Measurements from ENCODE around the gene LRMDA. TPM values are rescaled to one million over a fixed set of nuclear protein-coding genes. Genes with fewer than 3 reads are reported as not detected.

LRMDA gene
- total and polyA plus RNA-seq, 2 of the 8 experiments (the other 6 are each of a cell fraction or from before 2014, with no cell fraction given) = 0.86 to 2.8 TPM

DNA sequence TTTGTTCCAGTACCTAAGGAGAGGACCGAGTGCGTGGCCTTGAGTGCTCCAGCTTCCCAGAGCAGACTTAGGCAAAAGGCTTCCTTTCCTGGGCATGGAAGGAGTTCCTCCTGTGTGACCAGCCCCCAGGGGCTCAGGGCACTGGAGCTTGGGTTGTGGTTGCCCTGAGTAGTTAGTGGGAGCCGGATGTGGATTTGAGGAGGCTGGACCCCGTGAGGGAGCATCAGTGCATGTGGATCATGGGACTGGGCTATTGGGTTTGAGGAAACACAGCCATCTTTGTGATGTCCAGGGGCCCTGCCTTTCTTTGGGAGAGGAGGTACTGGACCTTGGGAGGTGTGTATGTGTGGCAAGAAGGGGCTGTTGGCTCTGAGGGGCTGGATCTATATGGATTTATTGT, 8.4 kb downstream of the LRMDA start (continued):
- TF ChIP-seq, protein P1, sequence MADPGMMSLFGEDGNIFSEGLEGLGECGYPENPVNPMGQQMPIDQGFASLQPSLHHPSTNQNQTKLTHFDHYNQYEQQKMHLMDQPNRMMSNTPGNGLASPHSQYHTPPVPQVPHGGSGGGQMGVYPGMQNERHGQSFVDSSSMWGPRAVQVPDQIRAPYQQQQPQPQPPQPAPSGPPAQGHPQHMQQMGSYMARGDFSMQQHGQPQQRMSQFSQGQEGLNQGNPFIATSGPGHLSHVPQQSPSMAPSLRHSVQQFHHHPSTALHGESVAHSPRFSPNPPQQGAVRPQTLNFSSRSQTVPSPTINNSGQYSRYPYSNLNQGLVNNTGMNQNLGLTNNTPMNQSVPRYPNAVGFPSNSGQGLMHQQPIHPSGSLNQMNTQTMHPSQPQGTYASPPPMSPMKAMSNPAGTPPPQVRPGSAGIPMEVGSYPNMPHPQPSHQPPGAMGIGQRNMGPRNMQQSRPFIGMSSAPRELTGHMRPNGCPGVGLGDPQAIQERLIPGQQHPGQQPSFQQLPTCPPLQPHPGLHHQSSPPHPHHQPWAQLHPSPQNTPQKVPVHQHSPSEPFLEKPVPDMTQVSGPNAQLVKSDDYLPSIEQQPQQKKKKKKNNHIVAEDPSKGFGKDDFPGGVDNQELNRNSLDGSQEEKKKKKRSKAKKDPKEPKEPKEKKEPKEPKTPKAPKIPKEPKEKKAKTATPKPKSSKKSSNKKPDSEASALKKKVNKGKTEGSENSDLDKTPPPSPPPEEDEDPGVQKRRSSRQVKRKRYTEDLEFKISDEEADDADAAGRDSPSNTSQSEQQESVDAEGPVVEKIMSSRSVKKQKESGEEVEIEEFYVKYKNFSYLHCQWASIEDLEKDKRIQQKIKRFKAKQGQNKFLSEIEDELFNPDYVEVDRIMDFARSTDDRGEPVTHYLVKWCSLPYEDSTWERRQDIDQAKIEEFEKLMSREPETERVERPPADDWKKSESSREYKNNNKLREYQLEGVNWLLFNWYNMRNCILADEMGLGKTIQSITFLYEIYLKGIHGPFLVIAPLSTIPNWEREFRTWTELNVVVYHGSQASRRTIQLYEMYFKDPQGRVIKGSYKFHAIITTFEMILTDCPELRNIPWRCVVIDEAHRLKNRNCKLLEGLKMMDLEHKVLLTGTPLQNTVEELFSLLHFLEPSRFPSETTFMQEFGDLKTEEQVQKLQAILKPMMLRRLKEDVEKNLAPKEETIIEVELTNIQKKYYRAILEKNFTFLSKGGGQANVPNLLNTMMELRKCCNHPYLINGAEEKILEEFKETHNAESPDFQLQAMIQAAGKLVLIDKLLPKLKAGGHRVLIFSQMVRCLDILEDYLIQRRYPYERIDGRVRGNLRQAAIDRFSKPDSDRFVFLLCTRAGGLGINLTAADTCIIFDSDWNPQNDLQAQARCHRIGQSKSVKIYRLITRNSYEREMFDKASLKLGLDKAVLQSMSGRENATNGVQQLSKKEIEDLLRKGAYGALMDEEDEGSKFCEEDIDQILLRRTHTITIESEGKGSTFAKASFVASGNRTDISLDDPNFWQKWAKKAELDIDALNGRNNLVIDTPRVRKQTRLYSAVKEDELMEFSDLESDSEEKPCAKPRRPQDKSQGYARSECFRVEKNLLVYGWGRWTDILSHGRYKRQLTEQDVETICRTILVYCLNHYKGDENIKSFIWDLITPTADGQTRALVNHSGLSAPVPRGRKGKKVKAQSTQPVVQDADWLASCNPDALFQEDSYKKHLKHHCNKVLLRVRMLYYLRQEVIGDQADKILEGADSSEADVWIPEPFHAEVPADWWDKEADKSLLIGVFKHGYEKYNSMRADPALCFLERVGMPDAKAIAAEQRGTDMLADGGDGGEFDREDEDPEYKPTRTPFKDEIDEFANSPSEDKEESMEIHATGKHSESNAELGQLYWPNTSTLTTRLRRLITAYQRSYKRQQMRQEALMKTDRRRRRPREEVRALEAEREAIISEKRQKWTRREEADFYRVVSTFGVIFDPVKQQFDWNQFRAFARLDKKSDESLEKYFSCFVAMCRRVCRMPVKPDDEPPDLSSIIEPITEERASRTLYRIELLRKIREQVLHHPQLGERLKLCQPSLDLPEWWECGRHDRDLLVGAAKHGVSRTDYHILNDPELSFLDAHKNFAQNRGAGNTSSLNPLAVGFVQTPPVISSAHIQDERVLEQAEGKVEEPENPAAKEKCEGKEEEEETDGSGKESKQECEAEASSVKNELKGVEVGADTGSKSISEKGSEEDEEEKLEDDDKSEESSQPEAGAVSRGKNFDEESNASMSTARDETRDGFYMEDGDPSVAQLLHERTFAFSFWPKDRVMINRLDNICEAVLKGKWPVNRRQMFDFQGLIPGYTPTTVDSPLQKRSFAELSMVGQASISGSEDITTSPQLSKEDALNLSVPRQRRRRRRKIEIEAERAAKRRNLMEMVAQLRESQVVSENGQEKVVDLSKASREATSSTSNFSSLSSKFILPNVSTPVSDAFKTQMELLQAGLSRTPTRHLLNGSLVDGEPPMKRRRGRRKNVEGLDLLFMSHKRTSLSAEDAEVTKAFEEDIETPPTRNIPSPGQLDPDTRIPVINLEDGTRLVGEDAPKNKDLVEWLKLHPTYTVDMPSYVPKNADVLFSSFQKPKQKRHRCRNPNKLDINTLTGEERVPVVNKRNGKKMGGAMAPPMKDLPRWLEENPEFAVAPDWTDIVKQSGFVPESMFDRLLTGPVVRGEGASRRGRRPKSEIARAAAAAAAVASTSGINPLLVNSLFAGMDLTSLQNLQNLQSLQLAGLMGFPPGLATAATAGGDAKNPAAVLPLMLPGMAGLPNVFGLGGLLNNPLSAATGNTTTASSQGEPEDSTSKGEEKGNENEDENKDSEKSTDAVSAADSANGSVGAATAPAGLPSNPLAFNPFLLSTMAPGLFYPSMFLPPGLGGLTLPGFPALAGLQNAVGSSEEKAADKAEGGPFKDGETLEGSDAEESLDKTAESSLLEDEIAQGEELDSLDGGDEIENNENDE (IDR thresholded peaks at IDR 0.05; ENCODE audit: insufficient replicate concordance, low read length) = no peak
